CD4-positive, CD25-positive, alpha-beta regulatory T cell (primary cell): ENCODE results near the gene WDR90. TPM values are rescaled to one million over a fixed set of nuclear protein-coding genes. Genes with fewer than 3 reads are reported as not detected.
A peak's percentile ranks its signal among the peaks of the same experiment; 100 is the strongest.

Experiments used
- ATAC-seq, 2 donors: fragments of 150-1000 bp; cut with Tn5 transposase; one replicate each; pipeline ENCODE4 v1.10.0; 2021; ENCODE audit warnings: low read depth in 2 of 2, moderate number of reproducible peaks in 2 of 2, moderate library complexity in 1 of 2
- DNase-seq, 3 donors: peaks; one replicate each; pipeline versions ENCODE4 v3.0.0 to v3.0.0-alpha.2; 2012 to 2022; ENCODE audit warnings: mixed read lengths in 1 of 3
- H3K27ac ChIP-seq: one replicate; pipeline ENCODE4 v1.7.0; 2013; ENCODE audit warnings: mild to moderate bottlenecking, low read length; ENCODE audit not compliant: insufficient read depth, poor library complexity, severe bottlenecking
- H3K27me3 ChIP-seq: one replicate; pipeline ENCODE4 v1.7.0; 2013; ENCODE audit warnings: low read length; ENCODE audit not compliant: control insufficient read depth, insufficient read depth
- H3K36me3 ChIP-seq: one replicate; pipeline ENCODE4 v1.7.0; 2013; ENCODE audit warnings: mild to moderate bottlenecking, low read length, moderate library complexity; ENCODE audit not compliant: control insufficient read depth, insufficient read depth
- H3K4me1 ChIP-seq: 2 replicates; pipeline ENCODE4 v1.7.0; 2013; ENCODE audit warnings: mild to moderate bottlenecking, low read length; ENCODE audit not compliant: insufficient read depth, control insufficient read depth, poor library complexity, severe bottlenecking
- H3K4me3 ChIP-seq: one replicate; pipeline ENCODE4 v1.7.0; 2013; ENCODE audit warnings: low read depth, mild to moderate bottlenecking, low read length, moderate library complexity
- H3K9me3 ChIP-seq, 2 experiments: 1 replicate in 1 of 2; 2 replicates in 1 of 2; pipeline ENCODE4 v1.7.0; 2013; ENCODE audit warnings: low read length in 2 of 2, mild to moderate bottlenecking in 1 of 2, moderate library complexity in 1 of 2; ENCODE audit not compliant: control insufficient read depth in 2 of 2
- H3K27ac Mint-ChIP-seq, 3 donors: one replicate each; pipeline ENCODE4 v1.8.0; 2020 to 2022; ENCODE audit warnings: mild to moderate bottlenecking in 3 of 3, mixed read lengths in 3 of 3, moderate library complexity in 2 of 3
- H3K27me3 Mint-ChIP-seq: one replicate; pipeline ENCODE4 v1.8.0; 2022; ENCODE audit warnings: mild to moderate bottlenecking, mixed read lengths
- H3K36me3 Mint-ChIP-seq: one replicate; pipeline ENCODE4 v1.8.0; 2020; ENCODE audit warnings: mixed read lengths
- H3K4me1 Mint-ChIP-seq, 4 donors: one replicate each; pipeline ENCODE4 v1.8.0; 2020 to 2022; ENCODE audit warnings: mixed read lengths in 4 of 4, mild to moderate bottlenecking in 1 of 4
- H3K4me3 Mint-ChIP-seq, 4 donors: one replicate each; pipeline ENCODE4 v1.8.0; 2020 to 2022; ENCODE audit warnings: mild to moderate bottlenecking in 4 of 4, mixed read lengths in 4 of 4, moderate library complexity in 3 of 4
- H3K9me3 Mint-ChIP-seq, 7 donors: one replicate each; pipeline ENCODE4 v1.8.0; 2020 to 2022; ENCODE audit warnings: mixed read lengths in 7 of 7, mild to moderate bottlenecking in 3 of 7, moderate library complexity in 2 of 7
- polyA plus RNA-seq, 4 donors: library from polyadenylated mRNA; unstranded; fragments of 300-500 nt; fragmentation: Illumina TruSeq; gene quantifications; one replicate each; pipeline ENCODE4 v1.2.3, GENCODE V29; 2021
- total RNA-seq: library from RNA; stranded (reverse); gene quantifications from one replicate; pipeline ENCODE4 v1.2.3, GENCODE V29; 2022

Gene WDR90
- total RNA-seq = 11.4 TPM
- 1 to 10 TPM in 2 of 4 donors, under 1 TPM in 2; 0.89 to 2.5 (median 1.1) TPM for polyA plus RNA-seq

- H3K27me3 Mint-ChIP-seq = no peaks in the 10 kb centered on the region
These were observed at the start of gene WDR90 for GRCh38 chr16:648781-649589. Gene WDR90, plus strand, starts transcription at chr16:649365. Its CDS starts 52 bp downstream, at chr16:649417.

DNA sequence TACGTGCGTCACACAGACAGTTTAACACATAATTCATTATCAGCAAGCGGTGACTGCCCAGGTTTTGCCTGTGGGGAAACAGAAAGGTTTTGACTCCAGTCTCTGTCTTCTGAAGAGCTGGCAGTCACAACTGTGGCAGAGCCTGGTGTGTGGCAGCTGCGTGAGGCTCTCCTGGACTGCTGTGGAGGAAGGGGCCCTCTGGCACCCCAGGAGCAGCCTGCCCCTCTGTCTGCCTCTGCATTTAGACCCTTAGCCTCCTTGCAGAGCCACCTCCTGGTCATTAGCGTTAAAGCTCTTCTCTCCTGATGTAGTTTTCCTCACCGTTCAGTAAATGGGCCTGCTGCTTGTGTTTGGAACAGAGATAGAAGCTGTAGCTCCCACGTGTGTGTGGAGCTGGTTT lies 48.4 kb upstream of the WDR90 start:
- Histone ChIP-seq H3K27ac (no peak overlapping the region), H3K9me3 (no peaks in the 10 kb centered on the region), H3K4me3 (no peak overlapping the region), H3K27me3 (no peaks in the 10 kb centered on the region), H3K36me3 (no peaks in the 10 kb centered on the region), H3K4me1 (no peaks in the 10 kb centered on the region)
- Mint-ChIP-seq H3K27me3 (no peaks in the 10 kb centered on the region), H3K4me3 (no peak overlapping the region), H3K27ac (peak overlapping the region in 1 of 3 donors; percentile 62), H3K4me1 (peaks cover 0 to 15% (median 7%) of the 10 kb centered on the region in 4 donors), H3K36me3 (peaks cover 15% of the 10 kb centered on the region), H3K9me3 (peaks cover 0 to 5% (median 0%) of the 10 kb centered on the region in 7 donors)
- peak in 1 of 3 donors; percentile 25 for DNase-seq
- ATAC-seq = no peak

More at GRCh38 chr16:648781-649589, at the start of gene WDR90:
- peaks cover 23% of the 10 kb centered on the region for H3K4me1 ChIP-seq
- peak within 1 kb of the TSS; percentile 91 for H3K27ac ChIP-seq
- DNase-seq (peak; percentile 90 to 93 (median 93)), ATAC-seq (peak; percentile 94 to 96)
- no peaks in the 10 kb centered on the region for H3K27me3 ChIP-seq
- H3K27ac Mint-ChIP-seq = peak within 1 kb of the TSS; percentile 54 to 71 (median 69)
- peaks cover 0 to 26% (median 3%) of the 10 kb centered on the region in 4 donors for H3K4me1 Mint-ChIP-seq
- no peaks in the 10 kb centered on the region for H3K9me3 ChIP-seq
- H3K4me3 Mint-ChIP-seq = peak within 1 kb of the TSS; percentile 78 to 89 (median 84)
- no peaks in the 10 kb centered on the region for H3K36me3 Mint-ChIP-seq
- no peaks in the 10 kb centered on the region for H3K9me3 Mint-ChIP-seq
- H3K36me3 ChIP-seq = no peaks in the 10 kb centered on the region
- peak within 1 kb of the TSS; percentile 61 for H3K4me3 ChIP-seq

DNA sequence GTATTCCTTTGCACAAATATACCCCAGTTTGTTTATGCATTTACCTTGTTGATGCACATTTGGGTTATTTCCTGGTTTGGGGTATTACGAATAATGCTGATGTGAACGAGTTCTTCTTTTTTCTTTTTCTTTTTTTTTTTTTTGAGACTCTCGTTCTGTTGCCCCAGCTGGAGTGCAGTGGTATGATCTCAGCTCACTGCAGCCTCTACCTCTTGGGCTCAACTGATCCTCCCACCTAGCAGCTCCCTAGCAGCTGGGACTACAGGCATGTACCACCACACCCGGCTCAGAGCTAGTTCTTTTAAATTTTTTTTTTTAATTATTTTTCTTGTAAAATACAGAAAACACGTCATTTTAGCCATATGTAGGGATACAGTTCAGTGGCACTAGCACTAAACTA lies 45.2 kb upstream of the WDR90 start:
- no peaks in the 10 kb centered on the region for H3K27me3 ChIP-seq
- H3K4me1 ChIP-seq = no peaks in the 10 kb centered on the region
- ATAC-seq (no peak), DNase-seq (no peak)
- no peak overlapping the region for H3K4me3 Mint-ChIP-seq
- H3K36me3 Mint-ChIP-seq = peaks cover 8% of the 10 kb centered on the region
- H3K27ac Mint-ChIP-seq = no peak overlapping the region
- no peaks in the 10 kb centered on the region for H3K9me3 ChIP-seq
- no peaks in the 10 kb centered on the region for H3K36me3 ChIP-seq
- H3K4me3 ChIP-seq = no peak overlapping the region
- no peaks in the 10 kb centered on the region for H3K27me3 Mint-ChIP-seq
- H3K27ac ChIP-seq = no peak overlapping the region
- peaks cover 0 to 5% (median 0%) of the 10 kb centered on the region in 7 donors for H3K9me3 Mint-ChIP-seq
- peaks cover 0 to 11% (median 5%) of the 10 kb centered on the region in 4 donors for H3K4me1 Mint-ChIP-seq

- Histone ChIP-seq H3K27me3 (no peaks in the 10 kb centered on the region), H3K4me3 (no peak overlapping the region), H3K36me3 (no peaks in the 10 kb centered on the region), H3K9me3 (no peaks in the 10 kb centered on the region), H3K4me1 (no peaks in the 10 kb centered on the region), H3K27ac (no peak overlapping the region)
- H3K27ac Mint-ChIP-seq = no peak overlapping the region
- no peaks in the 10 kb centered on the region for H3K27me3 Mint-ChIP-seq
- peaks cover 3 to 18% (median 10%) of the 10 kb centered on the region in 4 donors for H3K4me1 Mint-ChIP-seq
- H3K9me3 Mint-ChIP-seq = peaks cover 0 to 5% (median 0%) of the 10 kb centered on the region in 7 donors
- H3K4me3 Mint-ChIP-seq = no peak overlapping the region
- ATAC-seq = no peak
- peaks cover 8% of the 10 kb centered on the region for H3K36me3 Mint-ChIP-seq
- no peak for DNase-seq
These were observed 42.4 kb upstream of the WDR90 start for GRCh38 chr16:606656-607307.

- ATAC-seq (no peak), DNase-seq (peak in 1 of 3 donors; percentile 18)
- H3K4me3 Mint-ChIP-seq = no peak overlapping the region
- Histone ChIP-seq H3K27ac (no peak overlapping the region), H3K36me3 (no peaks in the 10 kb centered on the region), H3K4me3 (no peak overlapping the region), H3K27me3 (no peaks in the 10 kb centered on the region), H3K4me1 (no peaks in the 10 kb centered on the region), H3K9me3 (no peaks in the 10 kb centered on the region)
- H3K36me3 Mint-ChIP-seq = peaks cover 8% of the 10 kb centered on the region
- peaks cover 3 to 18% (median 10%) of the 10 kb centered on the region in 4 donors for H3K4me1 Mint-ChIP-seq
- peaks cover 0 to 5% (median 0%) of the 10 kb centered on the region in 7 donors for H3K9me3 Mint-ChIP-seq
- no peaks in the 10 kb centered on the region for H3K27me3 Mint-ChIP-seq
- no peak overlapping the region for H3K27ac Mint-ChIP-seq
These were observed 41.1 kb upstream of the WDR90 start for GRCh38 chr16:608019-608418.

DNA sequence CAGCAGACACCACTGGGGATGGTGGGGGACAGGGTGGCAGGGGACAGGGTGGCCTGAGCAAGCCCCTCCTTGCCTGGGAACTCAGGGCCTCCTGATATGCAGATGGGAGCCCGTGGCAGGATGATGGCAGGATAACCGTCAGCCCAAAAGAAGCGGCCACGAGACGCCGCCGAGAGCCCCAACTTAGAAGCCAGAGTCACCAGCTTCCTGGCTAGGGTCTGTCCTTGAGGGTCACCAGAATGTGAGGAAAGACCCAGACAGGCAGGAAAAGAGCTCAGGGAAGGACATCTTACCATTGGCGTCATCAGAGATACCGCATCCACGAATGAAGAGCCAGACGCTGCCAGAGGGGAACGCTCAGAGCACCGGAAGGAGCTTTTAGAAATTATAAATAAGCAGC lies 39.8 kb upstream of the WDR90 start:
- Histone ChIP-seq H3K9me3 (no peaks in the 10 kb centered on the region), H3K27me3 (no peaks in the 10 kb centered on the region), H3K4me3 (no peak overlapping the region), H3K4me1 (no peaks in the 10 kb centered on the region), H3K27ac (no peak overlapping the region), H3K36me3 (no peaks in the 10 kb centered on the region)
- Mint-ChIP-seq H3K36me3 (peaks cover 6% of the 10 kb centered on the region), H3K27ac (peak overlapping the region in 2 of 3 donors; percentile 15 to 17), H3K4me1 (peaks cover 3 to 13% (median 8%) of the 10 kb centered on the region in 4 donors), H3K4me3 (no peak overlapping the region), H3K9me3 (peaks cover 0 to 5% (median 0%) of the 10 kb centered on the region in 7 donors), H3K27me3 (no peaks in the 10 kb centered on the region)
- DNase-seq = no peak
- ATAC-seq = no peak

DNA sequence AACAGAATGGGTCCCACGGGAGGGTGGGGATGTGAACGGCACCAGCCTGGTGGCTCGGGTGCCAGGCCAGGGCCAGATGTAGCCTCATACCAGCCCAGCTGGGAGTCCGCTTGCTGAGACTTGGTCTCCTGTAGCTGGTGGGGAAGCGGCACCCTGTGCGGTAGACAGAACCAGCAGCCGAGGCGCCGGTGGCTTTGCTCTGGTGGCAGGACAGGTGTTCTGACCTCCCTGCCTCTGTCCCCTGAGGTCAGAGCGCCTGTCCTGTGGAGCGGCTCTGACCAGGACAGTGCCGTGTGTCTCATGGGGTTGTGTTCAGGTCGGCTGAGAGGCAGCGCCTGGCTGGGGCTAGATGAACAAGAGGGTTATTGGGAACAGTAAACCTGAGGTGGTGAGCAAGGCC lies 39.2 kb upstream of the WDR90 start:
- H3K27ac Mint-ChIP-seq = no peak overlapping the region

More for the DNA sequence above, 39.2 kb upstream of the WDR90 start:
- H3K27me3 ChIP-seq = no peaks in the 10 kb centered on the region
- no peak overlapping the region for H3K27ac ChIP-seq
- Mint-ChIP-seq H3K9me3 (peaks cover 0 to 2% (median 0%) of the 10 kb centered on the region in 7 donors), H3K36me3 (peaks cover 8% of the 10 kb centered on the region), H3K4me3 (no peak overlapping the region), H3K4me1 (peaks cover 3 to 13% (median 9%) of the 10 kb centered on the region in 4 donors), H3K27me3 (no peaks in the 10 kb centered on the region)
- no peaks in the 10 kb centered on the region for H3K4me1 ChIP-seq
- H3K9me3 ChIP-seq = no peaks in the 10 kb centered on the region
- H3K4me3 ChIP-seq = no peak overlapping the region
- ATAC-seq (no peak), DNase-seq (no peak)
- H3K36me3 ChIP-seq = no peaks in the 10 kb centered on the region
